ENCODE results near the gene IFNL2. TPM values are rescaled to one million over a fixed set of nuclear protein-coding genes. Genes with fewer than 3 reads are reported as not detected.

Gene IFNL2
- total RNA-seq, 1 donor from 2014 or later, result not detected

GRCh38 chr19:39246951-39247669 lies 21.1 kb upstream of the IFNL2 start:
- H3K9me3 Mint-ChIP-seq, result no peaks in the 10 kb centered on the region
- H3K27me3 Mint-ChIP-seq, result peaks cover 45% of the 10 kb centered on the region
- no peaks in the 10 kb centered on the region for H3K36me3 Mint-ChIP-seq
- H3K27ac Mint-ChIP-seq, result no peak overlapping the region
- TF ChIP-seq CTCF (conservative IDR thresholded peaks at IDR 0.05), result no peak
- no peak for DNase-seq (ENCODE audit: extremely low spot score, unreplicated experiment)
- peak overlapping the region; percentile 47 for H3K4me3 Mint-ChIP-seq
- H3K4me1 Mint-ChIP-seq (ENCODE audit: unreplicated experiment), result peaks cover 3% of the 10 kb centered on the region

- Mint-ChIP-seq H3K9me3 (no peaks in the 10 kb centered on the region), H3K4me3 (no peak overlapping the region), H3K27ac (no peak overlapping the region), H3K4me1 (ENCODE audit: unreplicated experiment) (peaks cover 9% of the 10 kb centered on the region), H3K27me3 (peaks cover 47% of the 10 kb centered on the region), H3K36me3 (no peaks in the 10 kb centered on the region)
- DNase-seq (ENCODE audit: extremely low spot score, unreplicated experiment), result no peak
- no peak for TF ChIP-seq CTCF (conservative IDR thresholded peaks at IDR 0.05)
Measured at GRCh38 chr19:39247701-39248664, 20.2 kb upstream of the IFNL2 start.

- Mint-ChIP-seq H3K4me3 (no peak within 1 kb of the TSS), H3K9me3 (no peaks in the 10 kb centered on the region)
Measured at GRCh38 chr19:39248806-39249205, 19.4 kb upstream of the IFNL2 start, which contains the start of gene IFNL4. TSS of gene IFNL4 (minus strand) at chr19:39248856.

GRCh38 chr19:39251081-39251480 lies 17.1 kb upstream of the IFNL2 start:
- Mint-ChIP-seq H3K36me3 (no peaks in the 10 kb centered on the region), H3K4me3 (no peak overlapping the region), H3K27ac (no peak overlapping the region), H3K4me1 (ENCODE audit: unreplicated experiment) (peaks cover 9% of the 10 kb centered on the region), H3K27me3 (peaks cover 44% of the 10 kb centered on the region), H3K9me3 (no peaks in the 10 kb centered on the region)
- no peak for TF ChIP-seq CTCF (conservative IDR thresholded peaks at IDR 0.05)
- DNase-seq (ENCODE audit: extremely low spot score, unreplicated experiment), result no peak

More at GRCh38 chr19:39248806-39249205, 19.4 kb upstream of the IFNL2 start, which contains the start of gene IFNL4:
- no peaks in the 10 kb centered on the region for H3K36me3 Mint-ChIP-seq
- peaks cover 9% of the 10 kb centered on the region for H3K4me1 Mint-ChIP-seq (ENCODE audit: unreplicated experiment)
- H3K27me3 Mint-ChIP-seq, result peaks cover 44% of the 10 kb centered on the region
- no peak within 1 kb of the TSS for H3K27ac Mint-ChIP-seq
- DNase-seq (ENCODE audit: extremely low spot score, unreplicated experiment), result no peak
- TF ChIP-seq CTCF (conservative IDR thresholded peaks at IDR 0.05), result no peak

GRCh38 chr19:39251846-39252245 lies 16.4 kb upstream of the IFNL2 start:
- H3K4me1 Mint-ChIP-seq (ENCODE audit: unreplicated experiment), result peaks cover 9% of the 10 kb centered on the region
- no peaks in the 10 kb centered on the region for H3K36me3 Mint-ChIP-seq
- H3K4me3 Mint-ChIP-seq, result no peak overlapping the region
- TF ChIP-seq CTCF (conservative IDR thresholded peaks at IDR 0.05), result no peak
- no peak for DNase-seq (ENCODE audit: extremely low spot score, unreplicated experiment)
- no peak overlapping the region for H3K27ac Mint-ChIP-seq
- H3K9me3 Mint-ChIP-seq, result no peaks in the 10 kb centered on the region
- peaks cover 43% of the 10 kb centered on the region for H3K27me3 Mint-ChIP-seq

Measured in type B pancreatic cell (in vitro differentiated cells).